ENCODE data around the gene PRUNE2.
A peak's percentile ranks its signal among the peaks of the same experiment; 100 is the strongest.

Gene PRUNE2

GRCh38 chr9:76646249-76646648, 259.7 kb downstream of the PRUNE2 start:
- no peak overlapping the region for H3K4me3 ChIP-seq (replicated peaks; ENCODE audit: insufficient read depth, low read length)
- no peak for DNase-seq (ENCODE audit: low read depth in 1 of 2, low spot score in 1 of 2)
- TF ChIP-seq CTCF (IDR thresholded peaks at IDR 0.05; ENCODE audit: insufficient read depth, low read length), result no peak
- TF ChIP-seq REST (IDR thresholded peaks at IDR 0.05; ENCODE audit: insufficient replicate concordance, low read depth), result no peak
- no peaks in the 10 kb centered on the region for H3K27me3 ChIP-seq (ENCODE audit: insufficient read depth, poor library complexity, severe bottlenecking)
- no peak overlapping the region for H3K27ac ChIP-seq (replicated peaks)

GRCh38 chr9:76644647-76645250, 261.2 kb downstream of the PRUNE2 start:
- DNase-seq (ENCODE audit: low read depth in 1 of 2, low spot score in 1 of 2), result no peak
- Histone ChIP-seq H3K4me3 (replicated peaks; ENCODE audit: insufficient read depth, low read length) (no peak overlapping the region), H3K27ac (replicated peaks) (no peak overlapping the region), H3K27me3 (ENCODE audit: insufficient read depth, poor library complexity, severe bottlenecking) (no peaks in the 10 kb centered on the region)
- no peak for TF ChIP-seq GABPA (IDR thresholded peaks at IDR 0.05; ENCODE audit: low read depth)
- no peak for TF ChIP-seq SPI1 (IDR thresholded peaks at IDR 0.05; ENCODE audit: borderline replicate concordance, low read depth)
- TF ChIP-seq REST (IDR thresholded peaks at IDR 0.05; ENCODE audit: insufficient replicate concordance, low read depth), result no peak
- TF ChIP-seq CTCF (IDR thresholded peaks at IDR 0.05; ENCODE audit: insufficient read depth, low read length), result no peak
- no peak for TF ChIP-seq POLR2AphosphoS5 (IDR thresholded peaks at IDR 0.05; ENCODE audit: low read depth)

- no peaks in the 10 kb centered on the region for H3K27me3 ChIP-seq (ENCODE audit: insufficient read depth, poor library complexity, severe bottlenecking)
- peak overlapping the region; percentile 54 for H3K27ac ChIP-seq (replicated peaks)
- TF ChIP-seq GABPA (IDR thresholded peaks at IDR 0.05; ENCODE audit: low read depth), result no peak
- TF ChIP-seq REST (IDR thresholded peaks at IDR 0.05; ENCODE audit: insufficient replicate concordance, low read depth), result no peak
- no peak for TF ChIP-seq POLR2AphosphoS5 (IDR thresholded peaks at IDR 0.05; ENCODE audit: low read depth)
- TF ChIP-seq SPI1 (IDR thresholded peaks at IDR 0.05; ENCODE audit: borderline replicate concordance, low read depth), result no peak
- TF ChIP-seq CTCF (IDR thresholded peaks at IDR 0.05; ENCODE audit: insufficient read depth, low read length), result no peak
- no peak for DNase-seq (ENCODE audit: low read depth in 1 of 2, low spot score in 1 of 2)
- no peak overlapping the region for H3K4me3 ChIP-seq (replicated peaks; ENCODE audit: insufficient read depth, low read length)
Observed at GRCh38 chr9:76644171-76644570, 261.7 kb downstream of the PRUNE2 start.

Data from HL-60 (cell line).